H1 (cell line): ENCODE results near the gene PKP3. TPM values are rescaled to one million over a fixed set of nuclear protein-coding genes. Genes with fewer than 3 reads are reported as not detected.

ENCODE experiments used
- CTCF ChIA-PET: fragments of 300-600 bp; sonication (Branson Sonifier 250); formaldehyde crosslinking; loops from one replicate; lab custom pipeline; 2021; ENCODE audit not compliant: partially characterized antibody; lab: Charles Lee
- POLR2A ChIA-PET: fragments of 300-600 bp; sonication (Branson Sonifier 250); formaldehyde crosslinking; loops from one replicate; lab custom pipeline; 2021; ENCODE audit warnings: inconsistent platforms; ENCODE audit not compliant: partially characterized antibody; lab: Charles Lee
- DNase-seq, 2 experiments: peaks; one replicate each; pipeline versions ENCODE4 v3.0.0 to v3.0.0-alpha.2; 2010 to 2022; ENCODE audit warnings: low spot score in 2 of 2, low read depth in 1 of 2, mixed read lengths in 1 of 2
- FAIRE-seq: peaks from 2 replicates; lab custom pipeline; 2011; peaks lifted over from hg19 to GRCh38; lab: Jason Lieb, UNC
- H2AFZ ChIP-seq: 2 replicates; pipeline ENCODE4 v1.8.1; 2012; ENCODE audit warnings: low read length, inconsistent platforms
- H2AK5ac ChIP-seq: 2 replicates; pipeline ENCODE4 v1.6.1; 2013; ENCODE audit warnings: low read depth, low read length
- H2BK120ac ChIP-seq: replicated peaks from 2 replicates; pipeline ENCODE3; 2013; ENCODE audit warnings: low read depth, low read length, inconsistent platforms
- H2BK12ac ChIP-seq: 2 replicates; pipeline ENCODE4 v1.6.1; 2013; ENCODE audit warnings: low read depth, low read length
- H2BK15ac ChIP-seq: 2 replicates; pipeline ENCODE4 v1.6.1; 2013; ENCODE audit warnings: low read length
- H2BK20ac ChIP-seq: 2 replicates; pipeline ENCODE4 v1.6.1; 2013; ENCODE audit warnings: low read length
- H2BK5ac ChIP-seq: 2 replicates; pipeline ENCODE4 v1.6.1; 2013; ENCODE audit warnings: low read depth, low read length
- H3K14ac ChIP-seq: 2 replicates; pipeline ENCODE4 v1.6.1; 2013; ENCODE audit warnings: inconsistent platforms; ENCODE audit not compliant: insufficient read length
- H3K18ac ChIP-seq: 2 replicates; pipeline ENCODE4 v1.6.1; 2013; ENCODE audit warnings: low read length; ENCODE audit errors: extremely low read depth
- H3K23ac ChIP-seq: 2 replicates; pipeline ENCODE4 v1.6.1; 2013; ENCODE audit warnings: inconsistent platforms; ENCODE audit not compliant: insufficient read length
- H3K23me2 ChIP-seq: 2 replicates; pipeline ENCODE4 v1.6.1; 2013; ENCODE audit warnings: low read depth, low read length
- H3K27ac ChIP-seq: 2 replicates; pipeline ENCODE4 v1.6.1; 2011; ENCODE audit warnings: low read depth, low read length, inconsistent platforms
- H3K27me3 ChIP-seq, 4 experiments: replicated peaks in 1 of 4; 1 replicate in 1 of 4; 2 replicates in 3 of 4; pipeline versions ENCODE4 v1.6.1 to v1.8.1; 2011 to 2013; ENCODE audit warnings: low read length in 3 of 4, mild to moderate bottlenecking in 3 of 4, inconsistent platforms in 2 of 4, mixed read lengths in 2 of 4, moderate library complexity in 1 of 4; ENCODE audit not compliant: control insufficient read depth in 3 of 4, insufficient read depth in 3 of 4; ENCODE audit errors: extremely low read depth in 1 of 4
- H3K36me3 ChIP-seq, 4 experiments: 2 replicates each; pipeline versions ENCODE4 v1.6.1 to v1.8.1; 2011 to 2013; ENCODE audit warnings: mild to moderate bottlenecking in 4 of 4, low read length in 3 of 4, moderate library complexity in 2 of 4, control low read depth in 1 of 4, inconsistent platforms in 1 of 4; ENCODE audit not compliant: insufficient read depth in 4 of 4, control insufficient read depth in 2 of 4
- H3K4ac ChIP-seq: replicated peaks from 2 replicates; pipeline ENCODE3; 2013; ENCODE audit warnings: low read length, low read depth, mixed read lengths, inconsistent platforms; ENCODE audit not compliant: insufficient read length
- H3K4me1 ChIP-seq, 4 experiments: replicated peaks in 1 of 4; 1 replicate in 1 of 4; 2 replicates in 3 of 4; pipeline versions ENCODE4 v1.6.1 to v1.8.1; 2011 to 2013; ENCODE audit warnings: low read length in 3 of 4, inconsistent platforms in 2 of 4, mixed read lengths in 1 of 4; ENCODE audit not compliant: insufficient read depth in 4 of 4, control insufficient read depth in 3 of 4
- H3K4me2 ChIP-seq, 2 experiments: 2 replicates each; pipeline versions ENCODE4 v1.6.1 to v1.8.1; 2011 to 2013; ENCODE audit warnings: low read depth in 2 of 2, low read length in 2 of 2, control low read depth in 1 of 2, inconsistent platforms in 1 of 2, mild to moderate bottlenecking in 1 of 2; ENCODE audit not compliant: insufficient read depth in 1 of 2
- H3K4me3 ChIP-seq, 4 experiments: fragments of 200-600, 300-600 bp in 1 of 4; sonication (generic), shearing (Covaris generic), sonication (Bioruptor Twin) in 1 of 4; 2 replicates each; pipeline versions ENCODE4 v1.5.1 to v1.8.1; 2011 to 2016; ENCODE audit warnings: low read length in 4 of 4, low read depth in 3 of 4, control low read depth in 2 of 4, inconsistent platforms in 2 of 4, mild to moderate bottlenecking in 2 of 4, mixed read lengths in 1 of 4, moderate library complexity in 1 of 4; ENCODE audit not compliant: insufficient read depth in 2 of 4; ENCODE audit errors: extremely low read depth in 1 of 4
- H3K56ac ChIP-seq: replicated peaks from 2 replicates; pipeline ENCODE3; 2013; ENCODE audit warnings: low read depth, mild to moderate bottlenecking, mixed read lengths, low read length, inconsistent platforms; ENCODE audit not compliant: insufficient read length
- H3K79me1 ChIP-seq: 2 replicates; pipeline ENCODE4 v1.6.1; 2013; ENCODE audit warnings: low read depth, low read length, control low read depth
- H3K79me2 ChIP-seq, 2 experiments: 2 replicates each; pipeline versions ENCODE4 v1.6.1 to v1.8.1; 2012 to 2013; ENCODE audit warnings: low read length in 2 of 2, mild to moderate bottlenecking in 2 of 2, inconsistent platforms in 1 of 2; ENCODE audit not compliant: insufficient read depth in 2 of 2, control insufficient read depth in 1 of 2
- H3K9ac ChIP-seq, 4 experiments: replicated peaks in 1 of 4; 1 replicate in 1 of 4; 2 replicates in 3 of 4; pipeline versions ENCODE4 v1.6.1 to v1.8.1; 2011 to 2013; ENCODE audit warnings: low read depth in 3 of 4, low read length in 3 of 4, control low read depth in 2 of 4, mild to moderate bottlenecking in 2 of 4, moderate library complexity in 2 of 4, inconsistent platforms in 1 of 4; ENCODE audit errors: extremely low read depth in 1 of 4
- H3K9me3 ChIP-seq, 2 experiments: 2 replicates each; pipeline versions ENCODE4 v1.6.1 to v1.8.1; 2012 to 2013; ENCODE audit warnings: mild to moderate bottlenecking in 2 of 2, moderate library complexity in 2 of 2, control low read depth in 1 of 2, inconsistent platforms in 1 of 2, low read depth in 1 of 2, low read length in 1 of 2, mixed read lengths in 1 of 2; ENCODE audit not compliant: insufficient read depth in 2 of 2
- H4K20me1 ChIP-seq, 2 experiments: replicated peaks in 1 of 2; 2 replicates each; pipeline versions ENCODE3 to v1.8.1; 2011 to 2013; ENCODE audit warnings: inconsistent platforms in 2 of 2, low read length in 2 of 2, mild to moderate bottlenecking in 1 of 2; ENCODE audit not compliant: insufficient read depth in 2 of 2, control insufficient read depth in 1 of 2
- H4K5ac ChIP-seq: 2 replicates; pipeline ENCODE4 v1.6.1; 2013; ENCODE audit warnings: low read length, low read depth, mixed read lengths, inconsistent platforms; ENCODE audit not compliant: insufficient read length
- H4K8ac ChIP-seq: 2 replicates; pipeline ENCODE4 v1.8.0; 2013; ENCODE audit warnings: mild to moderate bottlenecking, moderate library complexity, low read length, inconsistent platforms; ENCODE audit not compliant: insufficient read depth; ENCODE audit errors: extremely low read depth
- H4K91ac ChIP-seq: replicated peaks from 2 replicates; pipeline ENCODE3; 2013; ENCODE audit warnings: low read length, mixed read lengths, inconsistent platforms; ENCODE audit not compliant: insufficient read length
- ASH2L ChIP-seq: fragments of 200-600, 300-600 bp; sonication (generic); IDR thresholded peaks from one replicate; pipeline ENCODE4 v1.7.1; 2017; ENCODE audit warnings: low read length
- CBX8 ChIP-seq: fragments of 300-800, 300-1000 bp; sonication (generic); IDR thresholded peaks from 2 replicates; pipeline ENCODE4 v1.7.1; 2016; ENCODE audit warnings: low read depth, low read length, borderline replicate concordance
- EP300 ChIP-seq, 2 experiments: IDR thresholded peaks; 1 replicate in 1 of 2; 2 replicates in 1 of 2; pipeline ENCODE4 v1.6.1; 2011 to 2012; ENCODE audit warnings: low read depth in 2 of 2, low read length in 2 of 2, mild to moderate bottlenecking in 2 of 2, borderline replicate concordance in 1 of 2, inconsistent platforms in 1 of 2, moderate library complexity in 1 of 2
- GABPA ChIP-seq: IDR thresholded peaks from 2 replicates; pipeline ENCODE4 v1.6.1; 2011; ENCODE audit warnings: mild to moderate bottlenecking, low read length, moderate library complexity, borderline replicate concordance; ENCODE audit not compliant: insufficient read depth
- KDM1A ChIP-seq: fragments of 200-600, 300-600 bp; sonication (generic); IDR thresholded peaks from 2 replicates; pipeline ENCODE4 v1.7.1; 2016; ENCODE audit warnings: mild to moderate bottlenecking, low read length, borderline replicate concordance
- PHF8 ChIP-seq: fragments of 200-600 bp; sonication (generic); conservative IDR thresholded peaks from 2 replicates; pipeline ENCODE4 v1.7.1; 2012; ENCODE audit warnings: low read depth, mild to moderate bottlenecking, inconsistent platforms, low read length, moderate library complexity
- POLR2AphosphoS5 ChIP-seq: IDR thresholded peaks from 2 replicates; pipeline ENCODE4 v1.6.1; 2011; ENCODE audit warnings: low read depth, low read length
- TEAD4 ChIP-seq: IDR thresholded peaks from 2 replicates; pipeline ENCODE4 v1.6.1; 2012; ENCODE audit warnings: low read depth, low read length, inconsistent platforms, mixed read lengths
- WGBS, 2 experiments: shearing (Covaris generic) in 1 of 2; methylation state at CpG; one replicate each; pipeline versions ENCODE4 v1.1.6 to v1.1.7; 2013 to 2015; ENCODE audit warnings: low lambda C conversion rate in 2 of 2, mixed read lengths in 2 of 2, inconsistent platforms in 1 of 2, low coverage in 1 of 2, missing lambda C conversion rate in 1 of 2; ENCODE audit not compliant: insufficient replicate concordance in 2 of 2, insufficient coverage in 1 of 2, insufficient read length in 1 of 2; ENCODE audit errors: extremely low coverage in 1 of 2, missing lambda C conversion rate in 1 of 2; 5-methylcytosine and 5-hydroxymethylcytosine counted together
- polyA plus RNA-seq, 7 experiments: library from polyadenylated mRNA; depleted of rRNA in 3 of 7; stranded (reverse) in 5 of 7; unstranded in 2 of 7; fragments of >200 nt in 5 of 7; fragments of 200-250 nt in 2 of 7; gene quantifications; 1 replicate in 5 of 7; 2 replicates in 1 of 7; 4 replicates in 1 of 7; pipeline versions ENCODE4 v1.2.1 to v1.2.3, GENCODE V29; 2011 to 2013; ENCODE audit warnings: missing spikeins in 2 of 7, mixed read lengths in 2 of 7
- total RNA-seq: library from RNA; stranded (reverse); fragmentation: NEBNext Ultra II Directional; extraction: Animal tissue kit (Norgen Biotek cat#: 25700); gene quantifications from 2 replicates; pipeline ENCODE4 v1.2.1, GENCODE V29; 2021

The PKP3 gene
- total and polyA plus RNA-seq, 2 of the 8 experiments (the other 6 are each of a cell fraction or from before 2014, with no cell fraction given), result 16.7 to 28.7 TPM

- H3K9me3 ChIP-seq, result no peaks in the 10 kb centered on the region
- no peak overlapping the region for H3K23ac ChIP-seq
- H4K5ac ChIP-seq, result no peak overlapping the region
- no peak for TF ChIP-seq PHF8
- TF ChIP-seq GABPA, result no peak
- peak; percentile 57; the same call in 1 of the 2 replicates for TF ChIP-seq KDM1A
- no peak for TF ChIP-seq ASH2L
- TF ChIP-seq EP300 (IDR thresholded peaks at IDR 0.05; ENCODE audit: borderline replicate concordance in 1 of 2, low read depth in 2 of 2, low read length in 2 of 2), result no peak
- TF ChIP-seq TEAD4, result no peak
- TF ChIP-seq POLR2AphosphoS5, result no peak
- no peak for TF ChIP-seq CBX8
- no peaks in the 10 kb centered on the region for H3K23me2 ChIP-seq
- H2BK15ac ChIP-seq, result no peak overlapping the region
- no peak overlapping the region for H4K8ac ChIP-seq
- no peak overlapping the region for H2BK120ac ChIP-seq
- H2AFZ ChIP-seq, result no peak overlapping the region
- H2AK5ac ChIP-seq, result no peak overlapping the region
- no peak overlapping the region for H3K9ac ChIP-seq
- DNase-seq (no peak), FAIRE-seq (no peak)
- POLR2A ChIA-PET, result interaction anchor here (1.0 kb wide), 1 partner anchor 11 kb away, joined by 5 read pairs; no protein-coding TSS in a partner anchor
- CTCF ChIA-PET, result interaction anchor here (1.4 kb wide), 1 partner anchor 17 kb away, joined by 5 read pairs; no protein-coding TSS in a partner anchor
- no peak overlapping the region for H3K18ac ChIP-seq
- no peak overlapping the region for H3K4me2 ChIP-seq
- H3K4ac ChIP-seq, result no peak overlapping the region
- no peak overlapping the region for H4K91ac ChIP-seq
- H3K27ac ChIP-seq, result no peak overlapping the region
- H2BK20ac ChIP-seq, result no peak overlapping the region
- H2BK12ac ChIP-seq, result no peak overlapping the region
- H4K20me1 ChIP-seq, result no peaks in the 10 kb centered on the region
- H3K14ac ChIP-seq, result no peak overlapping the region
- WGBS, 2 experiments, result 100% methylated on average over 4 of the region's 4 CpGs; no CpG with 5 or more reads in 1 of the 2 experiments
- no peaks in the 10 kb centered on the region for H3K27me3 ChIP-seq
- H3K4me3 ChIP-seq, result no peak overlapping the region
- no peaks in the 10 kb centered on the region; a peak in 1 of 7 replicates for H3K4me1 ChIP-seq
- no peaks in the 10 kb centered on the region for H3K79me2 ChIP-seq
- no peak overlapping the region for H3K56ac ChIP-seq
- no peaks in the 10 kb centered on the region; a peak in 1 of 8 replicates for H3K36me3 ChIP-seq
- no peak overlapping the region for H2BK5ac ChIP-seq
- no peaks in the 10 kb centered on the region for H3K79me1 ChIP-seq
These were observed 30.2 kb downstream of the PKP3 start for GRCh38 chr11:424232-424631.
